Nephron progenitor cell (in vitro differentiated cells): ENCODE results near the gene SH3D19.
A peak's percentile ranks its signal among the peaks of the same experiment; 100 is the strongest.

Experiments
- DNase-seq: peaks from one replicate; pipeline ENCODE4 v3.0.0; 2021
- H3K27ac Mint-ChIP-seq: 2 replicates; pipeline ENCODE4 v1.8.0; 2021; ENCODE audit warnings: mild to moderate bottlenecking, moderate library complexity, mixed read lengths
- H3K27me3 Mint-ChIP-seq: 2 replicates; pipeline ENCODE4 v1.8.0; 2021; ENCODE audit warnings: mild to moderate bottlenecking, low read depth, mixed read lengths; ENCODE audit not compliant: poor library complexity
- H3K36me3 Mint-ChIP-seq: 2 replicates; pipeline ENCODE4 v1.8.0; 2021; ENCODE audit warnings: low read depth, mixed read lengths
- H3K4me1 Mint-ChIP-seq: 2 replicates; pipeline ENCODE4 v1.8.0; 2021; ENCODE audit warnings: mixed read lengths
- H3K4me3 Mint-ChIP-seq: 2 replicates; pipeline ENCODE4 v1.8.0; 2021; ENCODE audit warnings: mild to moderate bottlenecking, moderate library complexity, mixed read lengths
- H3K9me3 Mint-ChIP-seq: 2 replicates; pipeline ENCODE4 v1.8.0; 2021; ENCODE audit warnings: mild to moderate bottlenecking, moderate library complexity, mixed read lengths
- CTCF ChIP-seq: fragments of 200-600 bp; sonication (generic); IDR thresholded peaks from 2 replicates; pipeline ENCODE4 v1.5.0; 2021; ENCODE audit warnings: antibody characterized with exemption

SH3D19 gene

DNA sequence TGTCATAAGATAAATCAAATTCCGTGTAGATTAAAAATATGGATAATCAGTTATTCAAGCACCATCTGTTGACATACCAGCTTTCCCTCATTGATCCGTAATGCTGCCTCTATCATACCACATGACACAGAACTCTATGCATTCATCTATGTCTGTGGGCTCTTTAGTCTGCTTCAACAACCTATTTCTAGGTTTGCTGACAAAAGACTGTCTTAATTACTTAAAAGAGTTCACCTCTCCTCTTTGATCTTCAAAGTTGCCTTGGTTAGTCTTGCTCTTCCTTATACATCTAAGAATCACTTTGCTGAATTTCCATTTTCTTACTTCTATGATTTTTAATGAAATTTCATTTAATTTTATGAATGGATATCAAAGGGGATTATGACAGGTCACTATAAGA is 105.5 kb downstream of the SH3D19 start:
- Mint-ChIP-seq H3K9me3 (peaks cover 7% of the 10 kb centered on the region), H3K27ac (no peak overlapping the region), H3K4me1 (peaks cover 10% of the 10 kb centered on the region), H3K36me3 (peaks cover 35% of the 10 kb centered on the region), H3K27me3 (no peaks in the 10 kb centered on the region), H3K4me3 (no peak overlapping the region)
- DNase-seq = no peak
- no peak for TF ChIP-seq CTCF

DNA sequence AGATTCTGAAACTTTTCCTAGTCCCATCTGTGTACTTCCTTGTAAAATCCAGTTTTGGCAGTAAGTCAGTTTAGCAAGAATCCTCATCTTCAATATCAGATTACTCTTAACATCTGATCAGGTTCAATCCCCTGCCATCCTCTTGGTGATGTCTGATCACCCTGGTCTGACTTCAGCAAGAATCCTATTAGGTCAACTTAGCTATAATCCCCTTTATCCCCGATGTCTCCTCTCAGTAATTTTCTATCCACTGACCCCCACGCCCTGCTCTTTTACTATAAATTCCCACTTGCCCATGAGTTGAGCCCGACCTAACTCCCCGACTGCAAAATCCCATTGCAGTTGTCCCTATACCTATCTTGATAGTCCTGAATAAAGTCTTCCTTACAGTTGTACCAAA is 106.3 kb downstream of the SH3D19 start:
- Mint-ChIP-seq H3K9me3 (peaks cover 9% of the 10 kb centered on the region), H3K27ac (peak overlapping the region; percentile 13)

DNA sequence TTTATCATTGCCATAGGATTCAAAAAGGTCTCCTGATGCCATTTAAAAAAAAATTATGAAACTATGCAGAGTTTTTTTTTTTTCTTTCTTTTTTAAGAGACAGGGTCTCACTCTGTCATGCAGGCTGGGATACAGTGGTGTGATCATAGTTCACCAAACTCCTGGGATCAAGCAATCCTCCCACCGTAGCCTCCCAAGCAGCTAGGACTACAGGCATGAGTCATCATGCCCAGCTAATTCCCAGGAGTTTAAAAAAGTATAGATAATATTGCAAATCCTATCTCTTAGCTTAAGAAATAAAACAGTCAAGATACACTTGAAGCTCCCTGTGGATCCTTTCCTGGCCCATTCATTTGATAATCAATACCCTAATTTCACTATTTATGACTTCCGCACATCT is 107.1 kb downstream of the SH3D19 start:
- Mint-ChIP-seq H3K9me3 (peaks cover 10% of the 10 kb centered on the region), H3K4me3 (no peak overlapping the region), H3K27me3 (no peaks in the 10 kb centered on the region), H3K4me1 (peaks cover 10% of the 10 kb centered on the region), H3K36me3 (peaks cover 24% of the 10 kb centered on the region), H3K27ac (no peak overlapping the region)
- no peak for TF ChIP-seq CTCF
- no peak for DNase-seq

More for the DNA sequence above, 106.3 kb downstream of the SH3D19 start:
- Mint-ChIP-seq H3K27me3 (no peaks in the 10 kb centered on the region), H3K4me1 (peaks cover 10% of the 10 kb centered on the region), H3K4me3 (no peak overlapping the region), H3K36me3 (peaks cover 30% of the 10 kb centered on the region)
- no peak for DNase-seq
- no peak for TF ChIP-seq CTCF

GRCh38 chr4:151217326-151217725 is 108.1 kb downstream of the SH3D19 start:
- no peaks in the 10 kb centered on the region for H3K27me3 Mint-ChIP-seq
- no peak for TF ChIP-seq CTCF
- H3K4me3 Mint-ChIP-seq = no peak overlapping the region

DNA sequence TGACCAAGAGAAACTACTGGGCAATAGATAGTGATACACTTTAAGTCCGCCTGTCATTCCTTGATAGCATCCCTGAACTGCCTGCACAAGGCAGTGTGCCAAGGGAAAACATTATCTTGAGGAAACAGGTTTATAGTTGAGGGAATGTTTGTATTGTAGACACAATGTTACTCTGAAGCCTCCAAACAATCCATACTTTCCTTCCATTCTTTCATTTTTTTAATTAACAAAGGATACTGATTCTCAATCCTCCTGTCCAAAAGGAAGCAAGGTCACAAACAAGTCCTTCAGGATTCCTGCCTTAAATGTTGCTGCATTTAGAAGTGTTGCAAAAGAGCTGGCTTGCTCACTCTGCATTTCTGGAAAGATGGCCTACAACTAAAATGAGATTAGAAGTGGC is 110.1 kb downstream of the SH3D19 start:
- DNase-seq = no peak

More at GRCh38 chr4:151217326-151217725, 108.1 kb downstream of the SH3D19 start:
- DNase-seq = no peak
- H3K9me3 Mint-ChIP-seq = peaks cover 18% of the 10 kb centered on the region
- peaks cover 10% of the 10 kb centered on the region for H3K4me1 Mint-ChIP-seq
- H3K27ac Mint-ChIP-seq = no peak overlapping the region
- H3K36me3 Mint-ChIP-seq = peaks cover 28% of the 10 kb centered on the region

More for the DNA sequence above, 110.1 kb downstream of the SH3D19 start:
- peaks cover 18% of the 10 kb centered on the region for H3K9me3 Mint-ChIP-seq
- H3K27ac Mint-ChIP-seq = no peak overlapping the region
- no peaks in the 10 kb centered on the region for H3K27me3 Mint-ChIP-seq
- peaks cover 30% of the 10 kb centered on the region for H3K36me3 Mint-ChIP-seq
- no peaks in the 10 kb centered on the region for H3K4me1 Mint-ChIP-seq
- no peak overlapping the region for H3K4me3 Mint-ChIP-seq
- TF ChIP-seq CTCF = no peak
